G401 (cell line): Measurements from ENCODE around the gene NKX2-4. TPM values are rescaled to one million over a fixed set of nuclear protein-coding genes. Genes with fewer than 3 reads are reported as not detected.
"Not testable (repeated sequence)": the region's sequence is repeated elsewhere in the genome, so short reads cannot be mapped to it uniquely, and the experiment has no call there.

Source experiments
- DNase-seq: peaks from one replicate; pipeline ENCODE4 v3.0.0-alpha.2; 2015; ENCODE audit warnings: low spot score
- in situ Hi-C: cut with HindIII; loops from 2 replicates; pipeline ENCODE4 v1.10.0; 2016; ENCODE audit warnings: low sequenced_read_pairs, mixed read lengths
- total RNA-seq: library from RNA; depleted of rRNA; stranded (reverse); fragments of >200 nt; shearing (Covaris generic); gene quantifications from 2 replicates; pipeline ENCODE4 v1.2.3, GENCODE V29; 2014; rRNA removed

NKX2-4 gene
- total RNA-seq: not detected in 2 replicates

DNA sequence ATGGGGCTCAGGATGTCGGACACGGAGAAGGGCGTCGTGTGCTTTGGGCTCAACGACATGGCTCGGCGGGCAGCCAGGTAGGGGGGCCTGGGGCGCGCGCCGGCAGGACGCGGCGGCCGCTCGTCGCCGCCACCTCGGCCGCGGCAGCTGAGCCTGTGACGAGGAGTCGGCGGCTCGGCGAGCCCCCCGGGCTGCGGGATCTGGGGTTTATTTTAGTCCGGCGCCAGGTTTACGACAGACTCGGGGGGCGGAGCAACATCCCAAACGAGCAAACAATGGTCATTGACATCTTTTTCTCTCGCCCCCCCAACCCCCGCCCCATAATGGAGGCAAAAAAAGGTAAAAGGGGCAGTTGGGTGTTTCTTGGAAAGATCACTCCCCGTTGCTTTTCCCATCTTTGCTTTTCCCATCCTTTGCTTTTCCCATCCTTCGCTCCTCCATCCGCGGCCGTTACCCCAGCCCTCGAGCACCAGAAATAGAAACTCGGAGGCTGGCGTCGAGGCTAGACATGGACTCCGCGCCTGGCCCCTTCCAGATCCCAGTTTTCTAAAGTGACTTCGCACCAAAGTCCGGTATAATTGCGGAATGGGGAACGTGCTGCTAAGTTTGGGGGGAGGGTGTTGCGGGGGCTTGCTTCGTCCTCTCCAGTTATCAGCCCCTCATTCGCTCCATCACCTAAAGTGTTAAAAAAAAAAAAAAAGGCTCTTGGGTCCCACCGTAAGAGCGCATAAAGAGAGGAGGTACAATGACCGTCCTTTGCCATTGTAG, at the start of gene NKX2-4:
NKX2-4 (minus strand) TSS at position 186 of the 768 bp plus-strand sequence; CDS start at position 59, 127 bp downstream.
- in situ Hi-C loops: no loop called here
- no peak for DNase-seq

DNA sequence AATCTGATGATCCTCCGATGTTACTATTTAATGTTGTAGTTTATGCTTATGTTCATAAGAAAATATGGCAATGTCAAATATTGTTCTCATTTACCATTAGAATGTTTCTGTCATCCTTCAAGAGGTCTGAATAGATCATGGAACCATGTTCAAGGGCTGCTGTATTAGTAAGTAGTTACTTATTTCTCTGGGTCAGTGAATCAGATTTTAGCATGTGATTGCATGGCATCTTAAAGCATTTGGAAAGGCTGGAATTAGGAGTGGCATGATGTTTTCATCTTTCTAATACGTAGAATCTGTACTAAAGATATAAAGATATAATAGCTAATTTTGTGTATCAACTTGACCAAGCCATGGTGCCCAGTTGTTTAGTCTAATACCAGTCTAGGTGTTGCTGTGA, 40.5 kb upstream of the NKX2-4 start:
- in situ Hi-C loops: no loop called here
- no peak for DNase-seq

DNA sequence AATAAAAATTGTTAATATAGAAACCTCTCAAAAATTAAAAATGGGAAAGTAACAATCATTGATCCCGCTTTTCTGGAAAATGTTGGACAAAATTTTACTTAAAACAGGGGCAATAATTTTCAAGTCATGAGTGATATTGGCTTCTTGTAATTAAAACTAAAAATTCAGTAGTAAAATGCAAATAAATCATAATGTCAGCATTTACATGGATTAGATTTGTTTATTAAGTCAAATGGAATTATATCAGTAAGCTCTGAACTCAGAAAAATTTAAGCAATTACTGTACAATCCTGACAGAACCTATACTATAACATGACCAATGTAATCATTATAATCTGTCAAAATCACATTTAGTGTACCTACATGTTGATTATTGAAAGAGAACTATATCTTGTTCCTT, 39.9 kb upstream of the NKX2-4 start:
- no peak for DNase-seq
- in situ Hi-C loops: no loop called here

DNA sequence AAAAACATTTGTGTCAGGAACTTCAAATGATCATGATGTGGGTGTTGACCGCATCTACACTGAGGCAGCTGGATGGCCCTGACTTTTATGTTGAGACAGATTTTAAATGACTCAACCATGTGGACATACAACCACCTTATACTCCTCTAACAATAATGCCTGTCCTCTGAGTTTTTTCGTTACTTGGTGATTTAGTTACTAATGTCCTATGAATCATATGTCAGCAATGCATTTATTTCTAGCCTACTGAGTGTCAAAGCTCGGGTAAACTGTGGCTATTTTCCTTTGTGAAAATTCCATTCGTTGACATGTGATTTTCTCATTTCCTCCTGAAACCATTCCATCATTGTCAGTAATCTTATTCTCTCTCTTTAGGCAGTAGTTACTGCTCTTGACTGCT, 38.9 kb upstream of the NKX2-4 start:
- in situ Hi-C loops: no loop called here
- no peak for DNase-seq

DNA sequence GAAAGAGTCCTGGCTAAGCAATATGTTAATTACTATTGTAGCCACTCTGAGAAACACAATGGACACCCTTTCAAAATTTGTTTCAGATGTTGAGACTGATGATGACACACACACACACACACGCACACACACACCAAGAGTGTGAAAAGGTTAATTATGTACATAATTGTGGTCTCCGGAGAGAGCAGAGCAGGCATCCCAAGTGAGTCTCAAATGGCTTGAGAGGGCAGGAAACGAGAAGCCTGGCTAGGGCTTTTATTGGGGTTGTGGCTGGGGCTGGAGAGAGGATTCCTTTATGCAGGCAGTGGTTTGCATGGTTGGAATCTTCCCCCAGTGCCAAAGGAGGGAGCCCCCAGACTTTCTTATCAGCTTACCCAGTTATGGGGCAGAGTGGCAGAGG, 38.2 kb upstream of the NKX2-4 start:
- DNase-seq: no peak
- in situ Hi-C loops: no loop called here

DNA sequence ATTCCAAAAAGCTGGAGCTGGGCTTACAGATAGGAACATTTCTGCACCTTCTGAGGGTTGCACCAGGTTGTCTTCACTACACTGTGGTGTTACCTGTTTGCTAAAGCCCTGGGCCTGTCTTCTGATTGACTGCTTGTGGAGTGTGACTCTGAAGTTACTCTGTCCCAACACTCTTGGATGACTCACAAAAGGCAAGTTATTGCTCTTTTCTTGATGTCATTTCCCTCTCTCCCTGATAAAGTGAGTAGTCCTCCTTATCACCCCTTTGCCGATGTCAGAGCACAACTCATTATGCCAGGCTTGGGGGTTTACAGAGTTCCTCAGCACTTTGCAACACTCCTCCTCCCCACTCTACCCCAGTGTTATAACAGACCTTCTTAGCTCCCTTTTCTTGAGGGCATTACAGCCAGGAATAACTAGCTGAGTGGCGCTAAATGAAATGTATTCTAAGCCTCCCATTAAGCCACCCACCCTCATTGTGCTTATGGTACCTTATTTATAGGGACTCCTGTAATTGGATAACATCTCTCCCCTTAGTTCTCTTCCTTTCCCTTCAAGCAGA, 36.1 kb upstream of the NKX2-4 start:
- in situ Hi-C loops: no loop called here
- DNase-seq: no peak

DNA sequence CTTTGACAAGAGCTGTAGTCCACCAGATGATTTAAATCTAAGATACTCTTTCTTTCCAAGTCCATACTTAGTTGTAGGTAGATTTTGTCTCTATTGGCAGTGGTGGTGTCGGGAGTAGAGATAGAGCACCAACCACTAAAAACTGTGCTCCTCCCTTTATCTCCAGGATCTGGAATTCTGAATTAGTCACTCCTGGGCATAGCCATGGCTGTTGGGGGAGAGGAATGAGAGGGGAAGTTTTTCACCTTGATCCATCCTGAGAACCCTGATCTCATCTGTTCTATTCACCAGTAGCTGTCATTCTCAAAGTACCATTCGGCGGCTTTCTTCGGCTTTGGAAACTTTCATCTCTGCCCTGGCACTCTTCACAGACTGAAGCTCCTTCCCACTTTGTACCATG, 35.6 kb upstream of the NKX2-4 start:
- in situ Hi-C loops: no loop called here
- DNase-seq: no peak

DNA sequence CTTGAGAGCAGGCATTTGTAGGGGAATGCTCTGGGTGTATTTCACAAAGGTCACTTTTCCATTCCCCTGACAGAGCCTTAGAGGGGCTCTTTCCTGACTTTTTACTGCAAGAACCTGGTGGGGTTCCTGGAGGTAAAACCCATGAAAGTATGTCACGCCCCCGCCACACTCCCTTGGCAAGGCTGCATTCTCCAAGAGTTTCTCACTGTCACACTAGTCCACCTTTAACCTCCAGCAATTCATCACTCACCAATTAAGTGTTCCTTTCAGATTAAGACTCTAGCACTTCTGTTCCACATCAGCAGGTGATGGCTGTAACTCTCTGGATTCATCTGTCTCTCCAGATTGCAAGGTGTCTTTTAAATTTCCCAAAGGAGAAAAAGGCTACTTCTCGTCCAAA, 32.7 kb upstream of the NKX2-4 start:
- DNase-seq: no peak
- in situ Hi-C loops: no loop called here

DNA sequence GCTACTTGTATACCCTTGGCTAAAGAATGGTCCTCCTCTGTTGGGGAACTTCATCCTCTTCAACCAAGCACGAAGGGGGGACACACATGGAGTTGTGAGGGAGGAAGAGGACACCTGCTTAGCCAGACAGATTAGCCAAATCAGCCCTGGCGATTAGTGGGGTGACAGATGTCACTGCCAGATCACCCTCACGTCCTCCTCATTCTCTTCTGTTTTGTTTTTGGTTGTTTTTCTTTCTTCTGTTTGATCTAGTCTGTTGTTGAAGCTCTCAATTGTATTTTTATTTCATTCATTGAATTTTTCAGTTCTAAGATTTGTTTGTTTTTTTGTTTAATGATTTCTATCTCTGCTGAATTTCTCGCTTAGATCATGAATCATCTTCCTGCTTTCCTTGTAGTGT, 27.5 kb upstream of the NKX2-4 start:
- in situ Hi-C loops: no loop called here
- DNase-seq: no peak

DNA sequence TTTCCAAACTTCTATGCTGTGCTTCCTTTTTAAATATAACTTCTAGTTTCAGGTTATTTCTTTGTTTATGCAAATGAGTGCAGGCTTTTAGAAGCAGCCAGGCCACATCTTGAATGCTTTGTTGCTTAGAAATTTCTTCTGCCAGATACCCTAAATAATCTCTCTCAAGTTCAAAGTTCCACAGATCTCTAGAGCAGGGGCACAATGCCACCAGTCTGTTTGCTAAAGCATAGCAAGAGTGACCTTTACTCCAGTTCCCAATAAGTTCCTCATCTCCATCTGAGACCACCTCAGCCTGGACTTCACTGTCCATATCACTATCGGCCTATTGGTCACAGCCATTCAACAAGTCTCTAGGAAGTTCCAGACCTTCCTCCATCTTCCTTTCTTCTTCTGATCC, 26.4 kb upstream of the NKX2-4 start:
- DNase-seq, in situ Hi-C loops: not testable (repeated sequence)

DNA sequence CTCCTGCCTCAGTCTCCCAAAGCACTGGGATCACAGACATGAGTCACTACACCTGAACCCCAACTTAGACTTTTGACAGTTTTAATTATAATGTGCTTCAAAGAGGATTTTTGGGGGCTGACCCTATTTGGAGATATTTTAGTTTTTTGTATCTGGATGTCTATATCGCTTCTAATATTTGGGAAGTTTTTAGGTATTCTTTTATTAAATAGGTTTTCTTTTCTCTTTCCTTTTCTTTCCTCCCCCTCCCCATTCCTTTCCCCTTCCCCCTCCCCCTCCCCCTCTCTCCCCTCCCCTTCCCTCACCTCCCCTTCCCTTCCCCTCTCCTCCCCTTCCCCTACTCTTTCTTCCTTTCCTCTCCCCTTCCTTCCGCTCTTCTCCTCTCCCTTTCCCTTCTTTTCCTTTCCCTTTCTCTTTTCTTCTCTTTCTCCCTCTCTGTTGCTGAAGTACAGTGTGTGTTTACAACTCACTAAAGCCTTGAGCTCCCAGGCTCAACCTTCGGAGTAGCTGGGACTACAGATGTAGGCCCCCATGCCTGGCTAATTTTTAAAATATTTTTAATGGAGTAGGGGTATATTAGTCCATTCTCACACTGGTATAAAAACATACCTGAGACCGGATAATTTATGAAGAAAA, 24.4 kb upstream of the NKX2-4 start:
- no peak for DNase-seq
- in situ Hi-C loops: no loop called here

DNA sequence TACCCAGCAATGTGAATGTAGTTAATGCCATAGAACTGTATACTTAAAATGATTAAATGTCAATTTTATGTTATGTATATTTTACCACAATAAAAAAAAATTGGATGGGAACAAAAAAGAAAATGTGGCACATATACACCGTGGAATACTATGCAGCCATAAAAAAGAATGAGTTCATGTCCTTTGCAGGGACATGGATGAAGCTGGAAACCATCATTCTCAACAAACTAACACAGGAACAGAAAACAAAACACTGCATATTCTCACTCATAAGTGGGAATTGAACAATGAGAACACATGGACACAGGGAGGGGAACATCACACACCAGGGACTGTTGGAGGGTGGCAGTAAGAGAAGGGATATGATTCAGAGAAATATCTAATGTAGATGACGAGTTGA, 21.8 kb upstream of the NKX2-4 start:
- DNase-seq, in situ Hi-C loops: not testable (repeated sequence)

DNA sequence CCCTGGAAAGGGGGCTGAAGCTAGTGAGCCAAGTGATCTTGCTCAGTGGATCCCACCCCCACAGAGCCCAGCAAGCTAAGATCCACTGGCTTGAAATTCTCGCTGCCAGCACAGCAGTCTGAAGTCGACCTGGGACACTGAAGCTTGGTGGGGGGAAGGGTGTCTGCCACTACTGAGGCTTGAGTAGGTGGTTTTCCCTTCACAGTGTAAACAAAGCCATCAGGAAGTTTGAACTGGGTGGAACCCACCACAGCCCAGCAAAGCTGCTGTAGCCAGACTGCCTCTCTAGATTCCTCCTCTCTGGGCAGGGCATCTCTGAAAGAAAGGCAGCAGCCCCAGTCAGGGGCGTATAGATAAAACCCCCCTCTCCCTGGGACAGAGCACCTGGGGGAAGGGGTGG, 16.7 kb upstream of the NKX2-4 start:
- in situ Hi-C loops, DNase-seq: not testable (repeated sequence)

DNA sequence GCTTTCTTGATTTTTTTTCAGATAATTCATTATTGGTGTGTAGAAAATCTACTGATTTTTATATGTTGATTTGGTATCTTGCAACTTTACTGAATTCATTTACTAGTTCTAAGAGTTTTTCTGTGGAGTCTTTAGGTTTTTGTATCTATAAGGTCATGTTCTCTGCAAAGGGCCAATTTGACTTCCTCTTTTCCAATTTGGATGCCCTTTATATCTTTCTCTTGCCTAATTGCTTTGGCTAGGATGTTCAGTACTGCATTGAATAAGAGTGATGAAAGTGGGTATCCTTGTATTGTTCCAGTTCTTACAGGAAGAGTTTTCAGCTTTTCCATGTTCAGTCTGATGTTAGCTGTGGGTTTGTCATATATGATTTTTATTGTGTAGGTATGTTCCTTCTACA, 14.4 kb upstream of the NKX2-4 start:
- in situ Hi-C loops: no loop called here
- no peak for DNase-seq

DNA sequence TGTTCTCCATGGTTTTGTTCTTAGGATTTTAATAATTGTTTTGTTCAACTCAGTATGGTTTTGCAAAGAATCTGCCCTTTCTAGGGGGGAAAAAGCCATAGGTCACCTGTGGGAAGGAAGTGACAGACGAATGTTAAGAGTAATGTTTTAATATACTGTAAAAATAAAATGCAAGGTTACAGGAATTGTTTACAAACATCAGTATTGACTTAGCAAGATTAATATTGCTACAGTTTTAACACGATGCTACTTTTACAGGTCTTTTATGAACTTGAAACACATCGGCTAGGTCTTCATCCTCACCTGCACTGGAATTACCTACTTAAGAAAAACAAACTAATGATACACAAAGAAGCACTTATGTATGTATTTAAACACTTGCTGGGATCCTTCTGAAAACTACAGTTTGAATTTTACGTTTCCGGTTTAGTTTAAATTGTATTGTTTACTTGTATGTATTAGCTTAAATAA, 1.7 kb upstream of the NKX2-4 start:
- in situ Hi-C loops: no loop called here
- DNase-seq: no peak

DNA sequence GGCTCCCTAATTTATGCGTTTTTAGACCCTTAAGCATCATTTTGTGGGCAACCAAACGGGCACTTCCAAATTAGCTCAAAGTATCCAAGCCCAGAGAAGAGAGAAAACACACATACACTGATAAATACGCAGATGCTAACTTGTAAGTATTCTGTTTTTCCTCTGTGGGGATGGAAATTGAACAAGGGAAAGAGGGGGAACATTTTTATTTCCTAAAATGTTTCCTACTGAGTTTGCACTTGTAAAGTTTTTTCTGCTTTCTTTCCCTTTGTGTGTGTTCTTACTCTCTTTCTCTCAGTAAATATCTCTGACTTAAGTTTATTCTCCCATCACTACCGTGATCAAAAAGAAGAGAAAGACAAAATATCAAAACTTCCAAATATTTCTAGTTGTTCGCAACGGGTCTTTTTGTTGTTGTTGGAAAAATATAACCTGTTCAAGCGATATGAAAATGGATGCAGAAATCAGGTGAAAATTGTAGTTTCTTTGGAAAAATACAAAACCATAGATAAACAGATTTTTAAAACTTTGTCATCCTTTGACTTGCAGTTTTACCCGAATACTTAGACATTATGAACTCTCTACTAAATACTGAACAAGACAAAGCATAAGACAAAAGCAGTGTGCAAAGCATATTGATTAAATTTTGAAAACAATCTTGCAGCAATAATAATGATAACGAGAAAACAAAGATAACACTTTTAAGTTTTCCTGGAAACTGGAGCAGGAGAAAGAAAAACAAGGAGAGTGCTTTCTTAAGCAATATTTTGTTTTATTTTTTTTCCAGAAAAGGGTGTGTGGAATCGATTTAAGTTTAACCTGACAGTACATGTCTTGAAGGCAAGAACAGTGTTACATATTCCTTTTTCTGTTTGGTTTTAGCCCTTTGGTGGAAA, 1.0 kb upstream of the NKX2-4 start:
- in situ Hi-C loops: no loop called here
- DNase-seq: no peak

DNA sequence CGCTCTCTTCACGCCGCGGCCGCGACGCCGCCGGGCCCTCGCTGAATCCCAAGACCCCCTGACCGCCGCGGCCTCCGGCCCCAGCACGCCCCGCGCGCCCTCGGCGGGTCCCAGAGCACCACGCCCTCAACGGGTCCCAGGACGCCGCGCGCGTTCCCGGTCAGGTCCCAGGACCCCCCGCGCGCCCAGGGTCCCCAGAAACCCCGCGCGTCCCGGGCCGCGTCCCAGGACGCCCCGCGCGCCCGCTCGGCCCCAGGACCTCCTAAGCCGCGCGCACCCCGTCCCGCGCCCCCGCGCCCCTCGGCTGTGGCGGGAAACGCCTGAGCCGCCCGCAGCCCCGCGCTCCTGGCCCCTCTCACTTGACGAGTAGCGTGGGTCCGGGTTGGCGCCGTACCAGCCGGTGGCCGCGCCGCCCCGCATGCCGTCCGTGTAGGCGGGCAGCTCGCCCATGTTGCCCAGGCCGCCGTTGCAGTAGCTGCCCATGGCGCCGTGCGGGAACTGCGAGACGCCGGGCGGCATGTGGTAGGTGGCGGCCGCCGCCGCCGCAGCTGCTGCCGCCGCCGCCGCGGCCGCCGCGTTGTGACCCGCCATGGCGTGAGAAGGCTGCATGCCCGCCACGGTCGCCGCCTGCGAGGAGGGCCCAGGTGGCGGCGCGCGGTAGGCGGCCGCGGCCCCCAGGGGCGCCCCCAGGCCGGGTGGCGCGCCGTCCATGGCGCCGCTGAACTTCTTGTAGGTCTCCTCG, 556 bp downstream of the NKX2-4 start:
- in situ Hi-C loops: no loop called here
- DNase-seq: no peak

DNA sequence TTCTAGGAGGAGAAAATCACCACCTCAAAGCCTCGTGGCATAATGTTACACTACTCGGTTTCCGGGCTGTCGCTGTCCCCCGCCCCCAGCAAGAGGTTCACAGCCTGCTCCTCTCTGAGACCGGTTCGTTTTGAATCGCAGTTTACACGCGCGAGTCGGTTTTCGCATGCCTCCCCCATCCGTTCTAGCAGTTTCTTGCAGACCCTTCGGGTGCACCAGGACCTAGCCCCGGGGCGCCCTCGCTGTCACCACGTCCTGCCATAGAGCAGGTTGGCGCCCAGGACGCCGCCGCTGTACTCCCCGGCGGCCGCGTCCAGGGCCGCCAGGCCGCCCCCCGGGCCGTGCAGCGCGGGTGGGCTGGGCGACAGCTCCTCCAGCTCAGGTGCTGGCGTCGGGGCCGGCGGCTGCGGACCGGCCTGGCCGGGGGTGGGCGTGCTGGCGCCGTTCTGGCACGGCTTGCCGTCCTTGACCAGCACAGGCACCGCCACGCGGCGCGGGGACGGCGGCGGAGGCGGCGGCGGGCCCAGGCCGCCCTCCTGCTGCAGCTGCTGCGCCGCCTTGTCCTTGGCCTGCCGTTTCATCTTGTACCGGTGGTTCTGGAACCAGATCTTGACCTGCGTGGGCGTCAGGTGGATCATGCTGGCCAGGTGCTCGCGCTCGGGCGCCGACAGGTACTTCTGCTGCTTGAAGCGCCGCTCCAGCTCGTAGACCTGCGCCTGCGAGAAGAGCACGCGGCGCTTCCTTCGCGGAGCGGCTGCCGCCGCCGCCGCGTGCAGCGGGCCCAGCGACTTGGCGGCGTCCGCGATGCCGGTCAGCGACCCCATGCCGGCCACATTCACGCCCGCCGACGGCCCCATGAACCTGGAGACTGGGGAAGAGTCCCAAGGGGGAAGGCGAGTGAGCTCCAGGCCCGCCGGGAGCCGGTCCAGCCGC, 1.4 kb downstream of the NKX2-4 start:
- in situ Hi-C loops: no loop called here
- no peak for DNase-seq
